ENCODE results near the gene TTC7B. TPM values are rescaled to one million over a fixed set of nuclear protein-coding genes. Genes with fewer than 3 reads are reported as not detected.
A peak's percentile ranks its signal among the peaks of the same experiment; 100 is the strongest.

Gene TTC7B
- total RNA-seq, 2 donors from 2014 or later: 25.0 to 40.7 TPM

DNA sequence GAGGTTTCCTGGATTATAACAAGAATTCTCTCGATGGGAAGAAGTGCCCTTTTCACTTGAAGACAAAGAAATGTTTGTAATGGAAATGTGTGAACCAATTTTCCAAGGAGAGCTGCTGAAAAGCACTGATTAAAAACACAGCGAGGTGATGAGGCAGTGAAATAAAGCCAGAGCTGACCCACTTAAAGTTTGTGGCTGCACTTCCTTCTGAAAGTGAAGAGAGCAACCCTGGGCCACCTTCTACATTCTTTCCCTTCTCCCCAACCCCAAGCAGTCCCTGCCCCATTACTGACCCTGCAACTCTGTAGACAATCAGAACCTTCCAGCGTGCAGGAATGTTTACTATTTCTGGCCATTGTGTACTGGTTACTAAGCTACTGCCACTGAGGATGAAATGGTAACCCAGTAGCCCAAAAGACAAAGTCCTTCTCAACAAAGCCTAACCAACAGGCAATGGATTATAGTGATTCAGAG lies 173.9 kb downstream of the TTC7B start:
- Histone ChIP-seq H3K27me3 (replicated peaks; ENCODE audit: insufficient read depth) (no peaks in the 10 kb centered on the region), H3K36me3 (no peaks in the 10 kb centered on the region), H3K9me3 (no peaks in the 10 kb centered on the region), H3K4me1 (replicated peaks) (no peaks in the 10 kb centered on the region), H3K4me3 (no peak overlapping the region), H3K27ac (no peak overlapping the region)
- intact Hi-C loops (cut with DNase I): no loop called here
- no peak for TF ChIP-seq POLR2A (IDR thresholded peaks at IDR 0.05)
- peak; percentile 14 for TF ChIP-seq POLR2AphosphoS5 (IDR thresholded peaks at IDR 0.05)
- no peak for DNase-seq (ENCODE audit: low spot score)
- 27% methylated on average over 3 of the region's 3 CpGs for WGBS

DNA sequence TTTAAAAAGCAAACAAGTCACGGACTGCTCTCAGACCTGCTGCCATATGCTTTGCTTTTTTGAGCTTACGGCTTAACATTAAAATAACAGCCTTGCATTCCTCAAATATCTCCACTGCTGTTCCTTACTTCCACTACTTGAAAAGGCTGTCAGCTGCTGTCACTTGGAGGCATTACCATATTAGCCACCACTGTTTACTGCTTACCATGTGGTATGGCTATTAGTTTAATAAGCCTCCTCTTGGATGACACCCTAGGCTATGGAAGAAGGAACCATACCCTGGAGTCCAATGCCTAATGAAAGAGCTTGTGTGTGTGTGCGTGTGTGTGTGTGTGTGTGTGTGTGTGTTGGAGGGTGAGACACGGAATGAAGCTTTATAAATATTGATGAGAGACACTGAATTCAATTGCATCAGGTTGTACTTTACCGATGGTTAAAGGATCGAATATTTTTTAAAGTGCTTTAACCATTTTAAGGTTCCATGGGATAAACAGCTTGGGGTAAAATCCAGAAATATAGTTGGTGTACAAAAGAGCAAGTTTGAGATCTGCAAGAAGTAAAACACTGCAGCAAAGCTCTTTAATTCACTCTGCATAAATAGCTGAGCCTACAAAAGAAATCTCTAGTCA lies 174.5 kb downstream of the TTC7B start:
- H3K4me3 ChIP-seq: no peak overlapping the region
- TF ChIP-seq POLR2AphosphoS5 (IDR thresholded peaks at IDR 0.05) (no peak), POLR2A (IDR thresholded peaks at IDR 0.05) (no peak)
- TF ChIP-seq, protein P1, sequence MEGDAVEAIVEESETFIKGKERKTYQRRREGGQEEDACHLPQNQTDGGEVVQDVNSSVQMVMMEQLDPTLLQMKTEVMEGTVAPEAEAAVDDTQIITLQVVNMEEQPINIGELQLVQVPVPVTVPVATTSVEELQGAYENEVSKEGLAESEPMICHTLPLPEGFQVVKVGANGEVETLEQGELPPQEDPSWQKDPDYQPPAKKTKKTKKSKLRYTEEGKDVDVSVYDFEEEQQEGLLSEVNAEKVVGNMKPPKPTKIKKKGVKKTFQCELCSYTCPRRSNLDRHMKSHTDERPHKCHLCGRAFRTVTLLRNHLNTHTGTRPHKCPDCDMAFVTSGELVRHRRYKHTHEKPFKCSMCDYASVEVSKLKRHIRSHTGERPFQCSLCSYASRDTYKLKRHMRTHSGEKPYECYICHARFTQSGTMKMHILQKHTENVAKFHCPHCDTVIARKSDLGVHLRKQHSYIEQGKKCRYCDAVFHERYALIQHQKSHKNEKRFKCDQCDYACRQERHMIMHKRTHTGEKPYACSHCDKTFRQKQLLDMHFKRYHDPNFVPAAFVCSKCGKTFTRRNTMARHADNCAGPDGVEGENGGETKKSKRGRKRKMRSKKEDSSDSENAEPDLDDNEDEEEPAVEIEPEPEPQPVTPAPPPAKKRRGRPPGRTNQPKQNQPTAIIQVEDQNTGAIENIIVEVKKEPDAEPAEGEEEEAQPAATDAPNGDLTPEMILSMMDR (IDR thresholded peaks at IDR 0.05): no peak
- H3K27ac ChIP-seq: no peak overlapping the region
- no peaks in the 10 kb centered on the region for H3K27me3 ChIP-seq (replicated peaks; ENCODE audit: insufficient read depth)
- H3K36me3 ChIP-seq: no peaks in the 10 kb centered on the region
- no peaks in the 10 kb centered on the region for H3K9me3 ChIP-seq
- intact Hi-C loops (cut with DNase I): no loop called here
- H3K4me1 ChIP-seq (replicated peaks): no peaks in the 10 kb centered on the region
- no peak for DNase-seq (ENCODE audit: low spot score)
- WGBS: 64% methylated on average over 6 of the region's 6 CpGs

DNA sequence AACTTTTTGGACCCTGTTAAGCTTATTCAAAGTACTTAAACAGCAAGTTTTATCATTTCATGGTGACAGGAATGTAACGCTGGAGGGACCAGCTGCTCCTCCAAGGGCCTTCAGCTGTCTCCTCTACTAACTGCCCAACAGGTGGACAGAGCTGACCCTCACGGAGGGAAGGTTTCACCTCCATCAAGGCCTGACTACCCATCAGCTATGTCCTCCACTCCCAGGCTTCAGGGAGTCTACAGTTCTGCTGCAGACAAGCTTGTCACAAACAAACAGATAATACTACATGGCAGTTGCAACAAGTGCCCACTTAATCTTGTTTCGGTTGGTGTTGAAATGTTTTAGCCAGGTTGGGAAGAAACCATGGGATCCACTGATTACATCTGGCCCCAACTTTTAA lies 175.1 kb downstream of the TTC7B start:
- intact Hi-C loops (cut with DNase I): no loop called here
- TF ChIP-seq POLR2A (IDR thresholded peaks at IDR 0.05): no peak
- H3K4me3 ChIP-seq: no peak overlapping the region
- DNase-seq (ENCODE audit: low spot score): no peak
- H3K4me1 ChIP-seq (replicated peaks): no peaks in the 10 kb centered on the region
- no peaks in the 10 kb centered on the region for H3K27me3 ChIP-seq (replicated peaks; ENCODE audit: insufficient read depth)
- 84% methylated on average over 3 of the region's 3 CpGs for WGBS
- no peaks in the 10 kb centered on the region for H3K9me3 ChIP-seq
- H3K27ac ChIP-seq: no peak overlapping the region
- H3K36me3 ChIP-seq: no peaks in the 10 kb centered on the region

DNA sequence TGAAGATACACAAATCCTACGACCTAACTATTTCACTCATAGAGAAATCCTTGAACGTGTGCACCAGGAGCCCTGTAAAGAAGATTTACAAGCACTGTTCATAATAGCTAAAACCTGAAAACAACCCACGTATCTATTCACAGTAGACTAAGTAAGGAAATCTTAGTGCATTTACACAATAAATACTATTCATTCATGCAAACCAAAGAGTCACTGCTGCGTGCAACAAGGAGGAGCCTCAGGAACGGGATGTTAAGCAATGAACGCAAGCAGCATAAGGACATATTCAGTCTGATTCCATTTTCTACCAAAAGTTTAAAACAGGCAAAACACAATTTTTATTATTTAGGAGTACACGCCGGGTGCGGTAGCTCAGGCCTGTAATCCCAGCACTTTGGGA lies 176.6 kb downstream of the TTC7B start:
- Histone ChIP-seq H3K27ac (no peak overlapping the region), H3K4me3 (no peak overlapping the region), H3K27me3 (replicated peaks; ENCODE audit: insufficient read depth) (no peaks in the 10 kb centered on the region), H3K36me3 (no peaks in the 10 kb centered on the region), H3K9me3 (no peaks in the 10 kb centered on the region), H3K4me1 (replicated peaks) (no peaks in the 10 kb centered on the region)
- intact Hi-C loops (cut with DNase I): no loop called here
- 84% methylated on average over 9 of the region's 9 CpGs for WGBS
- DNase-seq (ENCODE audit: low spot score): no peak
- TF ChIP-seq POLR2A (IDR thresholded peaks at IDR 0.05) (no peak), POLR2AphosphoS5 (IDR thresholded peaks at IDR 0.05) (no peak)
- TF ChIP-seq, protein P1 (IDR thresholded peaks at IDR 0.05): no peak

DNA sequence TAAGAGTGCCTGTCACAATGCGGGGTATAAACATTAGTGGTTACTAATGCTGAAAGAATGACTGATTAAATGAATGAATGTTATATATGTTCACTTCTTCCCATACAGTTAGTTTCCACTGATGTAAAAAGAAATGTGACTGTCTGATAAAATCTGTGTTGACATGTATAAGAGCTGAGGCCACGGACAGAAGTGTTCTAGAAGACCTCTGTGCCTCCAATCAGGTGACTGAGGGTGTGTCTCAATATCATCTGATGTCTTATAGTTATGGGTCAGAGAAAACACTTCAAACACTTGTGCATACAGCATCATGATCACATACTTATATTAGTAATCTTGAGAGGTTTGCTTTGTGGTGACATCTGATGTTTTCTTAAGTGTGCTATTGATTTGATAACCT lies 183.4 kb downstream of the TTC7B start:
- Histone ChIP-seq H3K4me3 (no peak overlapping the region), H3K27me3 (replicated peaks; ENCODE audit: insufficient read depth) (no peaks in the 10 kb centered on the region), H3K9me3 (no peaks in the 10 kb centered on the region), H3K27ac (no peak overlapping the region), H3K4me1 (replicated peaks) (peaks cover 12% of the 10 kb centered on the region), H3K36me3 (no peaks in the 10 kb centered on the region)
- intact Hi-C loops (cut with DNase I): no loop called here
- DNase-seq (ENCODE audit: low spot score): no peak
- 90% methylated on average over 2 of the region's 2 CpGs for WGBS
- no peak for TF ChIP-seq POLR2AphosphoS5 (IDR thresholded peaks at IDR 0.05)
- TF ChIP-seq, protein P1 (IDR thresholded peaks at IDR 0.05): no peak
- TF ChIP-seq POLR2A (IDR thresholded peaks at IDR 0.05): no peak

DNA sequence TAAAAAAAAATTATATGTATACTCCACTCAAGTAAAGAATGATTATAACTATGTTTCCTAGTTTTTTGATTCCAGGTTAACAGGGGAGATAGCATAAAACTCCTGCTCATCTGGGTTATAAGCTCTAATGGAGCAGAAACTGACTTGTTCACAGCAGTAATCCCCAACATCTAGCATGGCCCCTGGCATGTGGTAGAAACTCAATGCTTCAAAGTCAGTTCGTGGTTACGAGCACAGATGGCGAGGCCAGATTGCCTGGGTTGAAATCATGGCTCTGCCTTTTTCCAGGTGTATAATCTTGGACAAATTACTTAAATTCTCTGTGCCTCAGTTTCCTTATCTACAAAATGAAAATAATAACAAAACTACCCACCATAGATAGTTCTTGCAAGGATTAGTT lies 183.8 kb downstream of the TTC7B start:
- intact Hi-C loops (cut with DNase I): no loop called here
- Histone ChIP-seq H3K4me3 (no peak overlapping the region), H3K27ac (no peak overlapping the region), H3K36me3 (no peaks in the 10 kb centered on the region), H3K27me3 (replicated peaks; ENCODE audit: insufficient read depth) (no peaks in the 10 kb centered on the region), H3K4me1 (replicated peaks) (peaks cover 13% of the 10 kb centered on the region), H3K9me3 (no peaks in the 10 kb centered on the region)
- TF ChIP-seq, protein P1 (IDR thresholded peaks at IDR 0.05): no peak
- TF ChIP-seq POLR2AphosphoS5 (IDR thresholded peaks at IDR 0.05): no peak
- no peak for DNase-seq (ENCODE audit: low spot score)
- WGBS: 92% methylated on average over 3 of the region's 3 CpGs

Data from prostate gland (tissue), 2 donors.